Thyroid gland (tissue), 4 donors: Measurements from ENCODE around the gene ARHGEF10L.

Experiments used
- CTCF ChIP-seq, 6 experiments: fragments of 200-600 bp in 3 of 6; fragments of 450-650 bp in 3 of 6; sonication (generic) in 3 of 6; IDR thresholded peaks; one replicate each; pipeline ENCODE4 v1.5.1; 2016 to 2019; ENCODE audit warnings: antibody characterized with exemption in 6 of 6, mild to moderate bottlenecking in 2 of 6, inconsistent platforms in 1 of 6, moderate library complexity in 1 of 6
- POLR2A ChIP-seq, 2 donors: fragments of 450-650 bp; IDR thresholded peaks; one replicate each; pipeline ENCODE4 v1.6.1; 2017; ENCODE audit warnings: antibody characterized with exemption in 2 of 2, mild to moderate bottlenecking in 2 of 2, moderate library complexity in 1 of 2

- TF ChIP-seq CTCF (IDR thresholded peaks at IDR 0.05), result no peak
- TF ChIP-seq POLR2A (IDR thresholded peaks at IDR 0.05), result no peak
These were observed 113.8 kb downstream of the ARHGEF10L start for GRCh38 chr1:17653276-17653675.
